COR-L47 (cell line): Measurements from ENCODE around the gene MAT1A.
"Not testable (repeated sequence)": the region's sequence is repeated elsewhere in the genome, so short reads cannot be mapped to it uniquely, and the experiment has no call there.

Experiments used
- DNase-seq: peaks from one replicate; lab custom pipeline; 2025; lab: John Stamatoyannopoulos, UW

MAT1A gene

GRCh38 chr10:80289451-80290287 lies at the start of gene MAT1A:
TSS of gene MAT1A (minus strand) at chr10:80289658. CDS start at chr10:80289423, 235 bp downstream.
- DNase-seq, result peak; percentile 40

- no peak for DNase-seq
These were observed 44.5 kb upstream of the MAT1A start for GRCh38 chr10:80333983-80334382.

DNA sequence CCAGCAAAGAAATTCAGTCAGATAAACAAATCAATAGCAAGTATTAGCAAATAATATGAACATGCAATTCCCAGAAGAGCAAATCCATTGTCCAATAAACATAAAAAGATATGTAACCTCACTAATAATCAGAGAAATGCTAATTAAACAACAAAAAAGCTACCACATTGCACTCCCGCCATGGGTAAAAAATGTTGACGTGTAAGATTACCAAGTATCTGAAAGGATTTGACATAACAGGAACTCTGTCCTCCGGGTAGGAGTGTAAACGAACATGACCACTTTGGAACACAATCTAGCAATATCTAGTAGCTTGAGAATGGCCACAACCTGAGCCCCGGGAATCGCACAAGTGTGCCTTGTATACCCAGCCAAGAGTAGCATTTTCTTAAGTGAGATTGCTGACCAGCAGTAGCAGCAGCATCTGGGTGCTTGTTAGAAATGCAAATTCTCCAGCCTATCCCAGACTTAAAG lies 35.5 kb upstream of the MAT1A start:
- no peak for DNase-seq

- no peak for DNase-seq
These were observed 34.6 kb upstream of the MAT1A start for GRCh38 chr10:80324086-80324485.

GRCh38 chr10:80323311-80323710 lies 33.9 kb upstream of the MAT1A start:
- DNase-seq, result no peak

DNA sequence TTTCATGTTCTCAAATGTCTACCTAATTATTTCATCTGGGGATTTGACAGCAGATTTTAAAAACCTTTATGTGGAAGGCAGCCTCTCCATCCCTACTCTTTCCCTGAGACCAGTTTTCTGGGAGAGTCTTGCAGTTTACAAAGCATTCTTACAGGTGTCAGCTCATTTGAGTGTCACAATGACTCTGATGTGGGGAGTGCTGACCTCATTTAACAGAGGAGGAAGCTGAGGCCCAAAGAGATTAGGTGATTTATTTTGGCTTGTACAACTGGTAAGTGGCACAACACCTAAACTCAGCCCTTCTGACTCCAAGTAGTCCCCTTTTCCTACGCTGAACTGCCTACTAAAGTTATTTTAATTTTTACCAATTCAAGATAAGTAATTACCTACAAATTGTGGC lies 33.3 kb upstream of the MAT1A start:
- DNase-seq, result no peak

DNA sequence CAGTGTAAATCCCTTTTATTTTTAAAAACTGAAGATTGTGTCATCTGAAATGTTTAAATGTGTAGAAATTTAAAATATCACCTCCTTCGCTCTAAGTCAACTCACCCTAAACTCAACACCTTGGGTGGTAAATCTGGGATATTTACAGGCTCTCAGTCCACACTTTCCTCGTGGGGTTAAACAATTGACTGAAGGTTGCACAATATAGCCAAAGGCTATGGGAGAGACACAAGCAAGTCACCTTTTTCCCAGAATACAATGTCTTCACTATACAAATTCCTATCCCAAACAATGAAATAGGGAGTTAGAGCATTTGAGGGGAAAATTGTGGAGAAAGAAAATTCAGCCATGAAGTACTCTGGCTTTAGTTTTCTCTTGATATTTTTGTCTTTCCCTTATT lies 32.7 kb upstream of the MAT1A start:
- DNase-seq, result no peak

GRCh38 chr10:80321183-80321582 lies 31.7 kb upstream of the MAT1A start:
- no peak for DNase-seq

- DNase-seq, result no peak
These were observed 30.9 kb upstream of the MAT1A start for GRCh38 chr10:80320377-80320776.

GRCh38 chr10:80319725-80320290 lies 30.4 kb upstream of the MAT1A start:
- DNase-seq, result no peak

GRCh38 chr10:80319318-80319717 lies 29.9 kb upstream of the MAT1A start:
- no peak for DNase-seq

- DNase-seq, result no peak
These were observed 29.3 kb upstream of the MAT1A start for GRCh38 chr10:80318742-80319141.

- no peak for DNase-seq
These were observed 25.9 kb upstream of the MAT1A start for GRCh38 chr10:80315391-80315790.

DNA sequence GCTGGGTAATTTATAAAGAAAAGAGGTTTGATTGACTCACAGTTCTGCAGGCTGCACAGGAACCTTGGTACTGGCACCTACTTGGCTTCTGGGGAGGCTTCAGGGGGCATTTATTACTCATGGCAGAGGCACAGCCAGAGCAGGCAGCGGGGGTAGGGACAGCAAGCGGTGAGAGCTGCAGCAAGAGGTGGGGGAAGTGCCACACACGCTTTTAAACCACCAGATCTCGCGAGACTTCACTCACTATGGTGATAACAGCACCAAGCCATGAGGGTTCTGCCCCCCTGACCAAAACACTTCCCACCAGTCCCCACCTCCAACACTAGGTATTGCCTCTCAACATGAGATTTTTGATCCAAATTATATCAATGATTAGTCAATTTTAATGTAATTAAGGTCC lies 24.1 kb upstream of the MAT1A start:
- DNase-seq, result no peak

- DNase-seq, result not testable (repeated sequence)
These were observed 16.5 kb upstream of the MAT1A start for GRCh38 chr10:80305989-80306388.

- DNase-seq, result no peak
These were observed 7.5 kb upstream of the MAT1A start for GRCh38 chr10:80296942-80297341.

- DNase-seq, result no peak
These were observed 3.3 kb upstream of the MAT1A start for GRCh38 chr10:80292607-80293239.

- no peak for DNase-seq
These were observed 1.2 kb upstream of the MAT1A start for GRCh38 chr10:80290474-80291220.

GRCh38 chr10:80288849-80289248 lies 609 bp downstream of the MAT1A start:
- no peak for DNase-seq

- DNase-seq, result no peak
These were observed 4.9 kb downstream of the MAT1A start for GRCh38 chr10:80284522-80284921.

DNA sequence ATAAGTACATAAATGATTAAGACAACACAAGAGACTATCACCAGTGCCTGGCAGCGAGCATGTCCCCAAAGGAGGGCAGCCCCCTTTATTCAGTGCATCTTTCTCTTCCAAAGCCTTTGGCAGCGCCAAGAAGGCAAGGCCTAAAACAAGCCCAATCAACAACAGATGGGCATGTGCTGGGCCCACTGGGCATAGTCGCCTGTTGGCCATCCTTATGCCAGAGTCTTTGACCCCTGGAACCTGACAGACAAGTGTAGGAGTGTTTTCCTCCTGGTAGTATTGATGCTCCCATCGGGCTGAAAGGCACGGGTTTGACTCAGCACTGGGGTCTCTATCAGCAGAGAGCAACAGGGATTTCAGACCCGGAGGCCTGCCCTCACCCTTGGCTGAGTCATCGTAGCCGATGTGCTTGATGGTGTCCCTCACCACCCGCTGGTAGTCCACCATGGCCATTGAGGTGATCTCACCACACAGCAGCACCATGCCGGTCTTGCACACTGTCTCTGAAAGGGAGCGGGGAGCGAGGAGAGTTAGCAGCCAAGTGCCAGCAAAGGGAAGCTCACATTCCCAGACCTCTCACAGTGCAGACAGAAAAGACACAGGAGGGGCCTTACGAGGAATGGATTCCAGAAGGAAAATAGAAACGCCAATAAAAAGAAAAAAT lies 5.8 kb downstream of the MAT1A start:
- DNase-seq, result no peak

- no peak for DNase-seq
These were observed 6.3 kb downstream of the MAT1A start for GRCh38 chr10:80283119-80283518.
